SK-N-SH (cell line): ENCODE results near the gene STK39. TPM values are rescaled to one million over a fixed set of nuclear protein-coding genes. Genes with fewer than 3 reads are reported as not detected.

Source experiments
- CTCF ChIA-PET: fragments of 300-600, 350-600 bp; formaldehyde crosslinking; extraction: SDS; loops from one replicate; lab custom pipeline; 2021; lab: Yijun Ruan, JAX
- POLR2A ChIA-PET: fragments of 350-600 bp; sonication (Branson Sonifier 250); formaldehyde crosslinking; extraction: SDS; loops from one replicate; lab custom pipeline; 2020; ENCODE audit warnings: antibody characterized with exemption, inconsistent platforms; lab: Yijun Ruan, JAX
- DNase-seq: peaks from one replicate; pipeline ENCODE4 v3.0.0; 2012
- H2AFZ ChIP-seq: fragments of 200-600 bp; sonication (generic); 2 replicates; pipeline ENCODE4 v1.8.1; 2016; ENCODE audit warnings: antibody characterized with exemption, mild to moderate bottlenecking, low read depth
- H3F3A ChIP-seq: fragments of 200-600 bp; sonication (generic); replicated peaks from 2 replicates; pipeline ENCODE3; 2016; ENCODE audit warnings: antibody characterized with exemption, mild to moderate bottlenecking; ENCODE audit not compliant: insufficient read depth
- H3K27ac ChIP-seq, 2 experiments: fragments of 200-500 bp in 1 of 2; fragments of 200-600 bp in 1 of 2; sonication (Bioruptor generic) in 1 of 2; sonication (generic), shearing (Covaris generic) in 1 of 2; 2 replicates each; pipeline versions ENCODE4 v1.5.1 to v1.6.1; 2014 to 2016; ENCODE audit warnings: low read depth in 2 of 2, inconsistent platforms in 1 of 2, low read length in 1 of 2, mild to moderate bottlenecking in 1 of 2, mixed read lengths in 1 of 2
- H3K27me3 ChIP-seq: fragments of 200-600 bp; sonication (generic), shearing (Covaris generic); 2 replicates; pipeline ENCODE4 v1.6.1; 2016; ENCODE audit warnings: mixed run types; ENCODE audit not compliant: insufficient read depth
- H3K36me3 ChIP-seq, 2 experiments: fragments of 200-500 bp in 1 of 2; fragments of 200-600 bp in 1 of 2; sonication (Bioruptor generic) in 1 of 2; sonication (generic) in 1 of 2; replicated peaks in 1 of 2; 2 replicates each; pipeline versions ENCODE3 to v1.5.1; 2014 to 2016; ENCODE audit warnings: low read length in 1 of 2, mild to moderate bottlenecking in 1 of 2; ENCODE audit not compliant: insufficient read depth in 2 of 2, control insufficient read depth in 1 of 2
- H3K4me1 ChIP-seq, 2 experiments: fragments of 200-500 bp in 1 of 2; fragments of 200-600 bp in 1 of 2; sonication (Bioruptor generic) in 1 of 2; sonication (generic), shearing (Covaris generic) in 1 of 2; 2 replicates each; pipeline versions ENCODE4 v1.5.1 to v1.6.1; 2014 to 2016; ENCODE audit warnings: low read depth in 1 of 2, low read length in 1 of 2, mixed run types in 1 of 2; ENCODE audit not compliant: insufficient read depth in 2 of 2, control insufficient read depth in 1 of 2
- H3K4me2 ChIP-seq: fragments of 200-600 bp; sonication (generic), shearing (Covaris generic); 2 replicates; pipeline ENCODE4 v1.6.1; 2017; ENCODE audit warnings: mixed run types
- H3K4me3 ChIP-seq, 2 experiments: fragments of 200-500 bp in 1 of 2; fragments of 200-600 bp in 1 of 2; sonication (Bioruptor generic) in 1 of 2; sonication (generic), shearing (Covaris generic) in 1 of 2; 2 replicates each; pipeline versions ENCODE4 v1.5.1 to v1.8.1; 2014 to 2016; ENCODE audit warnings: low read depth in 2 of 2, inconsistent platforms in 1 of 2, low read length in 1 of 2, mild to moderate bottlenecking in 1 of 2, mixed read lengths in 1 of 2, moderate library complexity in 1 of 2
- H3K79me2 ChIP-seq: fragments of 200-600 bp; sonication (generic); 2 replicates; pipeline ENCODE4 v1.8.1; 2017; ENCODE audit warnings: mild to moderate bottlenecking; ENCODE audit not compliant: insufficient read depth
- H3K9ac ChIP-seq: fragments of 200-600 bp; sonication (generic); 2 replicates; pipeline ENCODE4 v1.6.1; 2017; ENCODE audit warnings: mixed run types
- H3K9me2 ChIP-seq: fragments of 200-600 bp; sonication (generic); 2 replicates; pipeline ENCODE4 v1.6.1; 2017; ENCODE audit warnings: mixed run types
- H3K9me3 ChIP-seq: fragments of 200-600 bp; sonication (generic); 2 replicates; pipeline ENCODE4 v1.6.1; 2017; ENCODE audit warnings: mixed run types, mild to moderate bottlenecking, moderate library complexity
- H4K20me1 ChIP-seq: fragments of 200-600 bp; sonication (generic); 2 replicates; pipeline ENCODE4 v1.6.1; 2017; ENCODE audit warnings: mild to moderate bottlenecking, mixed run types; ENCODE audit not compliant: insufficient read depth
- FOXM1 ChIP-seq: IDR thresholded peaks from 2 replicates; pipeline ENCODE4 v1.4.0; 2012; ENCODE audit warnings: low read depth, mild to moderate bottlenecking
- GABPA ChIP-seq: IDR thresholded peaks from 2 replicates; pipeline ENCODE4 v1.4.0; 2012; ENCODE audit warnings: low read depth, mild to moderate bottlenecking
- GATA2 ChIP-seq: sonication (generic); formaldehyde crosslinking; IDR thresholded peaks from 2 replicates; pipeline ENCODE4 v1.5.0; 2020; ENCODE audit warnings: mild to moderate bottlenecking, missing genetic modification reagents
- RAD21 ChIP-seq: IDR thresholded peaks from 2 replicates; pipeline ENCODE4 v1.6.1; 2012; ENCODE audit warnings: mild to moderate bottlenecking, low read length
- RCOR1 ChIP-seq: fragments of 150-350 bp; IDR thresholded peaks from 2 replicates; pipeline ENCODE4 v1.6.1; 2017; ENCODE audit warnings: antibody characterized with exemption, low read length
- RXRA ChIP-seq: IDR thresholded peaks from 2 replicates; pipeline ENCODE4 v1.4.0; 2012; ENCODE audit warnings: low read depth, mild to moderate bottlenecking, borderline replicate concordance
- SMC3 ChIP-seq: IDR thresholded peaks from 2 replicates; pipeline ENCODE4 v1.6.1; 2012; ENCODE audit warnings: low read depth, low read length, improper control_type of control experiment
- WGBS: methylation state at CpG from one replicate; pipeline ENCODE4 v1.1.6; 2017; ENCODE audit warnings: low lambda C conversion rate; 5-methylcytosine and 5-hydroxymethylcytosine counted together
- polyA plus RNA-seq, 3 experiments: library from polyadenylated mRNA; depleted of rRNA; stranded (reverse); fragments of >200 nt; gene quantifications; 2 replicates each; pipeline ENCODE4 v1.2.3, GENCODE V29; 2012
- TF ChIP-seq, protein P1 (sequence below): fragments of 150-350 bp; IDR thresholded peaks from 2 replicates; pipeline ENCODE4 v1.6.1; 2016; ENCODE audit warnings: mild to moderate bottlenecking, low read depth, low read length
- TF ChIP-seq, protein P2 (sequence below): fragments of 200-600 bp; sonication (generic); IDR thresholded peaks from 2 replicates; pipeline ENCODE4 v1.6.1; 2017; ENCODE audit warnings: antibody characterized with exemption, mild to moderate bottlenecking, moderate library complexity
- TF ChIP-seq, protein P3 (sequence below): fragments of 150-350 bp; IDR thresholded peaks from 2 replicates; pipeline ENCODE4 v1.6.1; 2017; ENCODE audit warnings: antibody characterized with exemption, low read length, low read depth, borderline replicate concordance

Gene STK39
- polyA plus RNA-seq, 1 of the 3 experiments (the other 2 are of a cell fraction): 9.6 TPM

DNA sequence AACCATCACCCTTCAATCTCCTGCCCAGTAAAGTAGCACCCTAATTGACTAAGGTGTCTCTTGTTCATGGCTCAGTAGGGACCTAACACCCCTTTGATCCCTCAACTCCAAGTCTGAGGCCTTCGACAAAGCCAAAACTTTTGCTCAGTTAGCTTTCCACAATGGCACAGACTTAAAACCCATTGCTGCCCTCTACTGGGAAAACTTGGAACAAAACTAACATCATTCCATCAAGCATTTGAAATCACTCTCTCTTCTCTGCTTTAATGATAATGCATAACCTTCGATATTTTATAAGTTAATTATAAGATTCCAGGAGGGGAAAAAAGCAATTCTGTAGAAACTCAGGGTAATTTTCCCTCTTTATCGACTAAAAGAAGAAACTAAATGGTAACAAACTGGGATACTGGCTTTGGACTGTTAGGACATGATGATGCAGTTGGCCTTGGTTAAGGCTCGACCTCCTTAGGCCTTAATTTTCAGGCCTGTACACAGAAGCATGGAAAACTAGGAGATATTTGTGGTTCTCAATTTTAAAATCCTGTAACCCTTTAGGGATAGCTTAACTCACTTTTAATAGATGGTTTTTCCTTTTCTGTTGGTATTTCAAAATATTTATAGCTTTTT lies 127.8 kb downstream of the STK39 start:
- 39% methylated on average over 4 of the region's 4 CpGs for WGBS
- Histone ChIP-seq H3K9me3 (no peaks in the 10 kb centered on the region), H3K4me1 (peaks cover 0 to 8% of the 10 kb centered on the region in 2 experiments; a peak in 2 of 4 replicates), H3F3A (peaks cover 7% of the 10 kb centered on the region), H3K9ac (no peak overlapping the region)
- TF ChIP-seq GATA2 (CRISPR knock-in tag) (no peak), RXRA (no peak), RCOR1 (peak; percentile 57), FOXM1 (no peak), SMC3 (peak; percentile 42; the same call in 1 of the 2 replicates), GABPA (no peak), RAD21 (peak; percentile 74)
- TF ChIP-seq, protein P1, sequence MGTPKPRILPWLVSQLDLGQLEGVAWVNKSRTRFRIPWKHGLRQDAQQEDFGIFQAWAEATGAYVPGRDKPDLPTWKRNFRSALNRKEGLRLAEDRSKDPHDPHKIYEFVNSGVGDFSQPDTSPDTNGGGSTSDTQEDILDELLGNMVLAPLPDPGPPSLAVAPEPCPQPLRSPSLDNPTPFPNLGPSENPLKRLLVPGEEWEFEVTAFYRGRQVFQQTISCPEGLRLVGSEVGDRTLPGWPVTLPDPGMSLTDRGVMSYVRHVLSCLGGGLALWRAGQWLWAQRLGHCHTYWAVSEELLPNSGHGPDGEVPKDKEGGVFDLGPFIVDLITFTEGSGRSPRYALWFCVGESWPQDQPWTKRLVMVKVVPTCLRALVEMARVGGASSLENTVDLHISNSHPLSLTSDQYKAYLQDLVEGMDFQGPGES: no peak
- TF ChIP-seq, protein P2, sequence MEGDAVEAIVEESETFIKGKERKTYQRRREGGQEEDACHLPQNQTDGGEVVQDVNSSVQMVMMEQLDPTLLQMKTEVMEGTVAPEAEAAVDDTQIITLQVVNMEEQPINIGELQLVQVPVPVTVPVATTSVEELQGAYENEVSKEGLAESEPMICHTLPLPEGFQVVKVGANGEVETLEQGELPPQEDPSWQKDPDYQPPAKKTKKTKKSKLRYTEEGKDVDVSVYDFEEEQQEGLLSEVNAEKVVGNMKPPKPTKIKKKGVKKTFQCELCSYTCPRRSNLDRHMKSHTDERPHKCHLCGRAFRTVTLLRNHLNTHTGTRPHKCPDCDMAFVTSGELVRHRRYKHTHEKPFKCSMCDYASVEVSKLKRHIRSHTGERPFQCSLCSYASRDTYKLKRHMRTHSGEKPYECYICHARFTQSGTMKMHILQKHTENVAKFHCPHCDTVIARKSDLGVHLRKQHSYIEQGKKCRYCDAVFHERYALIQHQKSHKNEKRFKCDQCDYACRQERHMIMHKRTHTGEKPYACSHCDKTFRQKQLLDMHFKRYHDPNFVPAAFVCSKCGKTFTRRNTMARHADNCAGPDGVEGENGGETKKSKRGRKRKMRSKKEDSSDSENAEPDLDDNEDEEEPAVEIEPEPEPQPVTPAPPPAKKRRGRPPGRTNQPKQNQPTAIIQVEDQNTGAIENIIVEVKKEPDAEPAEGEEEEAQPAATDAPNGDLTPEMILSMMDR: peak; percentile 72
- TF ChIP-seq, protein P3, sequence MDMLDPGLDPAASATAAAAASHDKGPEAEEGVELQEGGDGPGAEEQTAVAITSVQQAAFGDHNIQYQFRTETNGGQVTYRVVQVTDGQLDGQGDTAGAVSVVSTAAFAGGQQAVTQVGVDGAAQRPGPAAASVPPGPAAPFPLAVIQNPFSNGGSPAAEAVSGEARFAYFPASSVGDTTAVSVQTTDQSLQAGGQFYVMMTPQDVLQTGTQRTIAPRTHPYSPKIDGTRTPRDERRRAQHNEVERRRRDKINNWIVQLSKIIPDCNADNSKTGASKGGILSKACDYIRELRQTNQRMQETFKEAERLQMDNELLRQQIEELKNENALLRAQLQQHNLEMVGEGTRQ: no peak
- TF ChIP-seq, all 33 proteins: peak for 4
- no peak for DNase-seq
- Histone ChIP-seq H3K79me2 (peaks cover 3% of the 10 kb centered on the region; the same call in 1 of the 2 replicates), H4K20me1 (no peaks in the 10 kb centered on the region), H3K27me3 (no peaks in the 10 kb centered on the region), H3K27ac (peak overlapping the region; percentile 5 to 9; a peak in 2 of 4 replicates), H3K36me3 (peaks cover 11 to 38% of the 10 kb centered on the region in 2 experiments), H2AFZ (no peak overlapping the region), H3K4me2 (no peak overlapping the region), H3K9me2 (no peaks in the 10 kb centered on the region), H3K4me3 (no peak overlapping the region; a peak in 1 of 4 replicates)
- ChIA-PET CTCF (interaction anchor here (0.7 to 7.1 kb wide), 114 partner anchors 9 to 1744 kb away, joined by 3 to 85 read pairs (median 4); partner anchors contain the start of genes B3GALT1, SCN9A and STK39), POLR2A (interaction anchor here (0.9 kb wide), 1 partner anchor 855 kb away, joined by 4 read pairs; no protein-coding TSS in a partner anchor)
